Measurements from ENCODE around the gene DISP2.
A peak's percentile ranks its signal among the peaks of the same experiment; 100 is the strongest.

The DISP2 gene

DNA sequence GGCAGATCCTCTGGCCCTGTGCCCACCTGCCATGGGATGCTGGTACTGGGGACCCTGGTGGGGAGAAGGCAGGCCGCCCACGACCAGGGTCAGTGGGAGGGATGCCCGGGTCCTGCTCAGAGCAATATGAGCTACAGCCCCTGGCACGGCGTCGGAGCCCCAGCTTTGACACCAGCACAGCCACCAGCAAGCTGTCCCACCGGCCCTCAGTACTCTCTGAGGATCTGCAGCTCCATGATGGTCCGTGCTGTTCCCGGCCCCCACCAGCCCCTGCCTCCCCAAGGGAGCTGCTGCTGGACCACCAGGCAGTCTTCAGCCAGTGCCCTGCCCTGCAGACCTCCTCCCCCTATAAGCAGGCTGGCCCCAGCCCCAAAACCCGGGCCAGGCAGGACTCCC is 11.5 kb downstream of the DISP2 start:
- H3K4me3 ChIP-seq (ENCODE audit: low read length) = no peak overlapping the region
- TF ChIP-seq, protein P1, sequence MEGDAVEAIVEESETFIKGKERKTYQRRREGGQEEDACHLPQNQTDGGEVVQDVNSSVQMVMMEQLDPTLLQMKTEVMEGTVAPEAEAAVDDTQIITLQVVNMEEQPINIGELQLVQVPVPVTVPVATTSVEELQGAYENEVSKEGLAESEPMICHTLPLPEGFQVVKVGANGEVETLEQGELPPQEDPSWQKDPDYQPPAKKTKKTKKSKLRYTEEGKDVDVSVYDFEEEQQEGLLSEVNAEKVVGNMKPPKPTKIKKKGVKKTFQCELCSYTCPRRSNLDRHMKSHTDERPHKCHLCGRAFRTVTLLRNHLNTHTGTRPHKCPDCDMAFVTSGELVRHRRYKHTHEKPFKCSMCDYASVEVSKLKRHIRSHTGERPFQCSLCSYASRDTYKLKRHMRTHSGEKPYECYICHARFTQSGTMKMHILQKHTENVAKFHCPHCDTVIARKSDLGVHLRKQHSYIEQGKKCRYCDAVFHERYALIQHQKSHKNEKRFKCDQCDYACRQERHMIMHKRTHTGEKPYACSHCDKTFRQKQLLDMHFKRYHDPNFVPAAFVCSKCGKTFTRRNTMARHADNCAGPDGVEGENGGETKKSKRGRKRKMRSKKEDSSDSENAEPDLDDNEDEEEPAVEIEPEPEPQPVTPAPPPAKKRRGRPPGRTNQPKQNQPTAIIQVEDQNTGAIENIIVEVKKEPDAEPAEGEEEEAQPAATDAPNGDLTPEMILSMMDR (conservative IDR thresholded peaks at IDR 0.05; ENCODE audit: low read depth, low read length) = no peak
- no peak for DNase-seq (ENCODE audit: low read depth)

DNA sequence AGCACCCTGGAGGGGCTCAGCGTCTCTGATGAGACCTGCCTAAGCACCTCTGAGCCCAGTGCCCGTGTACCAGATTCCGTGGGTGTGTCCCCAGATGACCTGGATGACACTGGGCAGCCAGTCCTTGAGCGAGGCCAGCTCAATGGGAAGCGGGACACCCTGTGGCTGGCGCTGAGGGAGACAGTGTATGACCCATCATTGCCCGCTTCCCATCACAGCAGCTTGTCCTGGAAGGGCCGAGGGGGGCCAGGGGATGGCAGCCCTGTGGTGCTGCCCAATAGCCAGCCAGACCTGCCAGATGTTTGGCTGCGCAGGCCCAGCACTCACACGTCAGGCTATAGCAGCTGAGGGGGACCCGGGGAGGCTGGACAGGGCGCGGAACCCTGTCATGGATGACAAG is 12.0 kb downstream of the DISP2 start:
- no peak overlapping the region for H3K4me3 ChIP-seq (ENCODE audit: low read length)
- no peak for DNase-seq (ENCODE audit: low read depth)
- TF ChIP-seq, protein P1 (conservative IDR thresholded peaks at IDR 0.05; ENCODE audit: low read depth, low read length) = no peak

DNA sequence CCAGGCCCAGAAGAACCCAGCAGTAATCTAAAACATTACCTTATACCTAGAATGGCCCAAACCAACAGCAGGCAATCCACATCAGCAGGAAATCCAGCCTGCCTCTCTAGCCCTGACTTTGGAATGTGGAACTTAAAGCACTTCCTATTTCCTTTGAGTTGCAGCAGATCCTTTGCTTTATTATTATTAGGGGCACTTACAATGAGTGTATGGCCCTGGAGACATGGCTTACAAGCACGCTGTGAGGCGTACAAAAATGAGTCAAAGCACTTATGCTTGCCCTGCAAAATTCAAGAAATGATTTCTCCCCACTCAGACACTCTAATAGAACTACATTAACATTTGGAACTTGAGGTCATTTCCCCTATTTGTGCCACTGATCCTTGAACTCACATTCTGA is 15.0 kb downstream of the DISP2 start:
- no peak for DNase-seq (ENCODE audit: low read depth)
- H3K4me3 ChIP-seq (ENCODE audit: low read length) = no peak overlapping the region
- TF ChIP-seq, protein P1 (conservative IDR thresholded peaks at IDR 0.05; ENCODE audit: low read depth, low read length) = no peak

DNA sequence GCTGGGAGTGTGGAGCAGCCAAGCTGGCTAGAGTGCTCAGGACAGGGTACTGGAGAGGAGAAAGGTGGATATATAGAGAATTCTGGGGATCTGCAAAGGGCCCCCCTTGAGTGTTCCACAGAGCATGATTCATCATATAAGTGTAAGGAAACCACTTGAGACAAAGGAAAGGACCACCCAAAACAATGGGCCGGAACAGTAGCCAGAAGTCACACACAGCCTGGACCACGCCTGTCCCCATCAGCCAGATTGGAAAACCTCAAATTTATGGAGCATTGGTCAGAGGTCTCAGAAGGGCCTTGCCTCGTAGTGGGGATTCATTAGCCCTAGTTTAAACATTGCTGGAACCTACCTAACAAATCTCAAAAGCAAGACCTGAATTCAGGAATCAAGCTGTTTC is 19.6 kb downstream of the DISP2 start:
- no peak overlapping the region for H3K4me3 ChIP-seq (ENCODE audit: low read length)
- TF ChIP-seq, protein P1 (conservative IDR thresholded peaks at IDR 0.05; ENCODE audit: low read depth, low read length) = no peak
- DNase-seq (ENCODE audit: low read depth) = no peak

DNA sequence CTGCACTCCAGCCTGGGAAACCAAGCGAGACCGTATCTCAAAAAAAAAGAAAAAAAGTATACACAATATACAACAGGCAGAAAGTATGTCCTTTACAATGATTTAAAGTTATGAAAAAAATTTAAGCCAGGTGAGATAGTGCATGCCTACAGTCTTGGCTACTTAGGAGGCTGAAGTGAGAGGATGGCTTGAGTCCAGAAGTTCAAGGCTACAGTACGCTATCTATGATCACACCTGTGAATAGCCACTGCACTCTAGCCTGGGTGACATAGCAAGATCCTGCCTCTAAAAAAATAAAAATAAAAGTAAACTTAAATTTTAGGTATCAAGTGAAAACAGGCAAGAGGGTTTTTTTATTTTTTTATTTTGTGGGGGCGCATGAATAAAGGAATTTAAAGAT is 21.4 kb downstream of the DISP2 start:
- no peak for DNase-seq (ENCODE audit: low read depth)
- H3K4me3 ChIP-seq (ENCODE audit: low read length) = no peak overlapping the region
- TF ChIP-seq, protein P1 (conservative IDR thresholded peaks at IDR 0.05; ENCODE audit: low read depth, low read length) = no peak

DNA sequence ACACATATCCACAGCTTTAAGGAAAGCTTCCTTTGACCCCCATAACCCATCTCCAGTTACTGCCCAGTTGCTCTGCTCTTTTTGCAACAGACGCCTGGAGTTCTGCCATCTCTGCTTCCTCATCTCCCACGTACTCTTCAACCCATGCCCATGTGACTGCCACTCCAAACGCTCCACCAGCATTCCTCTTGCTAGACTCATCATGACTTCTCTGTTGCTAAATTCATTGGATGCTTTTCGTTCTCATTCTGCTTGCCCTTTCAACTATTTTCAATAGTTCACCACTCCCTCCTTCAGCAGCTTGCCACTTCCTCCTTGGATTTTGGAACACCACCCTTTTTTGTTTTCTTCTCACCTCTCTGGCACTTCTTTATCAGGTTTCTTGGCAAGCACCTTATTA is 21.8 kb downstream of the DISP2 start:
- H3K4me3 ChIP-seq (ENCODE audit: low read length) = no peak overlapping the region
- TF ChIP-seq, protein P1 (conservative IDR thresholded peaks at IDR 0.05; ENCODE audit: low read depth, low read length) = no peak
- peak; percentile 83 for DNase-seq (ENCODE audit: low read depth)

DNA sequence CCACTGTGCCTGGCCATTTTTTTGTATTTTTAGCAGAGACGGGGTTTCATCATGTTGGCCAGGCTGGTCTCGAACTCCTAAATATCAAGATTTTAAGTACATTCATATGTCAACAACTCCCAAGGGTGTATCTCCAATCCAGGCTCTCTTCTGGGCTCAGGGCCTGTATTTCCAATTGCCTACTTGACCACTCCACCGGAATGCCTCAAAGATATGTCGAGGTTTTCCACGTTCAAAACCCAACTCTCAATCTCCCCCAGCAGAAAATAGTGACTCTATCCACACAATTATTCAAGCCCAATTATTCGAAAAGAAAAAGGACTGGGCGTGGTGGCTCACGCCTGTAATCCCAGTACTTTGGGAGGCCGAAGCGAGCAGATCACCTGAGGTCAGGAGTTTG is 22.6 kb downstream of the DISP2 start:
- DNase-seq (ENCODE audit: low read depth) = no peak
- H3K4me3 ChIP-seq (ENCODE audit: low read length) = no peak overlapping the region
- TF ChIP-seq, protein P1 (conservative IDR thresholded peaks at IDR 0.05; ENCODE audit: low read depth, low read length) = no peak
